HG02852 (cell line): ENCODE results near the gene FUCA2.
"Not testable (repeated sequence)": the region's sequence is repeated elsewhere in the genome, so short reads cannot be mapped to it uniquely, and the experiment has no call there.

Experiments used
- ATAC-seq: cut with Tn5 transposase; IDR thresholded peaks from one replicate; pipeline ENCODE4 v1.9.1; 2021; ENCODE audit warnings: mild to moderate bottlenecking, moderate library complexity; ENCODE audit not compliant: unreplicated experiment

Gene FUCA2

DNA sequence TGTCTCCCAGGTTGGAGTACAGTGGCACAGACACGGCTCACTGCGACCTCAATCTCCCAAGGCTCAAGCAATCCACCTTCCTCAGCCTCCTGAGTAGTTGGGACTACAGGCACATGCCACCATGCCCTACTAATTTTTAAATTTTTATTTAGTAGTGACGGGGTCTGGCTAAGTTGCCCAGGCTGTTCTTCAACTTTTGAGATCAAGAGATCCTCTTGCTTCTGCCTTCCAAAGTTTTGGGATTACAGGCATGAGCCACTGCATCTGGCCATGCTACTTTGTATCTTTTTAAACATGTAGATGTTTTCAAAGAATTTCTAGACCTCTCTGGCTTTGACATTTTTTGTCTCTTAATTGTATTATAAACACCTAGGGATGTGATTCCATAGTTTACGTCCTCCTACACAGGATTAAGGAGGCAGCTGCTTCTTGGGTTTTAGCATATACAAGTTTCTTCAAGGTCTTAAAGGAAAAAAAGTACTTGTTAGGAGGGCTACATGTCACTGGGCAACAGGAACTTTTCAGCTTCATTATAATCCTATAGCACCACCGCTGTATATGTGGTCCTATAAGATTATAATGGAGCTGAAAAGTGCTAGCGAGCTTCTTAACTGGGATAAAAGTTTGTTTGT is 62.3 kb downstream of the FUCA2 start:
- ATAC-seq: no peak

DNA sequence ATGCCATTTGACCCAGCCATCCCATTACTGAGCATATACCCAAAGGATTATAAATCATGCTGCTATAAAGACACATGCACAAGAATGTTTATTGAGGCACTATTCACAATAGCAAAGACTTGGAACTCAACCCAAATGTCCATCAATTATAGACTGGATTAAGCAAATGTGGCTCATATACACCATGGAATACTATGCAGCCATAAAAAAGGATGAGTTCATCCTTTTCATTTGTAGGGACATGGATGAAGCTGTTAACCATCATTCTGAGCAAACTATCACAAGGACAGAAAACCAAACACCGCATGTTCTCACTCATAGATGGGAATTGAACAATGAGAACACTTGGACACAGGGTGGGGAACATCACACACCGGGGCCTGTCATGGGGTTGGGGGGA is 63.7 kb downstream of the FUCA2 start:
- ATAC-seq: not testable (repeated sequence)
